Motor neuron (in vitro differentiated cells): ENCODE data around the gene OR8B12. TPM values are rescaled to one million over a fixed set of nuclear protein-coding genes. Genes with fewer than 3 reads are reported as not detected.
A peak's percentile ranks its signal among the peaks of the same experiment; 100 is the strongest.

Source experiments
- ATAC-seq, 8 experiments: fragments of 200-7000 bp; cut with Tn5 transposase; replicated peaks in 6 of 8; 2 replicates each; pipeline ENCODE4 v1.8.0; 2021; ENCODE audit warnings: mild to moderate bottlenecking in 8 of 8, moderate library complexity in 8 of 8
- H3K27ac ChIP-seq, 2 donors: fragments of 250-450 bp; sonication (Bioruptor Pico); 2 replicates each; pipeline ENCODE4 v1.9.0; 2021; ENCODE audit warnings: antibody characterized with exemption in 2 of 2, mild to moderate bottlenecking in 2 of 2, moderate library complexity in 1 of 2
- H3K4me1 ChIP-seq, 2 donors: fragments of 250-450 bp; sonication (Bioruptor Pico); replicated peaks in 1 of 2; 2 replicates each; pipeline ENCODE4 v1.6.1; 2021; ENCODE audit warnings: antibody characterized with exemption in 2 of 2, mild to moderate bottlenecking in 2 of 2, moderate library complexity in 1 of 2
- H3K4me3 ChIP-seq, 5 donors: fragments of 250-450 bp; sonication (Bioruptor Pico); 2 replicates each; pipeline ENCODE4 v1.9.0; 2021; ENCODE audit warnings: antibody characterized with exemption in 5 of 5, mild to moderate bottlenecking in 5 of 5, moderate library complexity in 4 of 5
- WGBS, 10 experiments: fragments of 450-650 bp; shearing (Covaris generic); methylation state at CpG; one replicate each; pipeline ENCODE4 v1.0.0; 2022; 5-methylcytosine and 5-hydroxymethylcytosine counted together
- in situ Hi-C, 9 experiments: fragments of 400-800 bp; cut with MboI; loops; one replicate each; pipeline ENCODE4 v1.15.0; 2021; ENCODE audit warnings: low sequenced_read_pairs in 9 of 9, low pct_unique_long_range_greater_than_20kb in 2 of 9; ENCODE audit not compliant: unreplicated experiment in 9 of 9
- total RNA-seq, 8 experiments: library from RNA; unstranded; fragments of 300-600 nt; gene quantifications; 2 replicates each; pipeline versions ENCODE4 v1.2.3 to v1.2.4, GENCODE V29; 2022

Gene OR8B12
- total RNA-seq, 8 experiments from 2014 or later, result 0.25 to 1.2 (median 0.40) TPM; not detected in 4

DNA sequence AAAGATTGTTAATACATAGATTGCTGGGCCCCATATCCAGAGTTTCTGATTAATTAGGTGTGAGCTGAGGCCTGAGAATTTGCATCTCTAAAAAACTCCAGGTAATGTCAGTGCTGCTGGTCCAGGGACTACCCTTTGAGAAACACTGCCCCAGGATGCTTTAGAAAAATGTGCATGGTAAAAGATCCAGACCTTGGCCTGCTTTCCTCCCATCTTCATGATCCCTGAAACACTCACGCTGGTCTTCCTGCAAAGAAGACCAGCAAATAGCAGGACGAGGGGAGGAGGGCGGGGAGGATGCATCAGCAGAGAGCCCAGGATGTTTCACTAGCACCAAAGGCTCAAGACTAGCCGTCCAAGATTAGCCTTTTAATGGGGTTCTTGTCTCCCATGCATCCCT, 26.2 kb upstream of the OR8B12 start, which contains the start of gene OR8A1:
Gene OR8A1 (plus strand): TSS at position 301 of the 400 bp plus-strand sequence. CDS start 123 bp downstream, outside the sequence.
- in situ Hi-C loops, result loop anchor here in 1 of 9 experiments (10.0 kb wide), 1 partner anchor 155 kb away; no protein-coding TSS in a partner anchor
- ATAC-seq, result no peak
- H3K4me3 ChIP-seq, result no peak within 1 kb of the TSS
- H3K4me1 ChIP-seq, result no peaks in the 10 kb centered on the region
- 30 to 80% (median 50%) methylated on average over 1 to 3 of the region's 4 CpGs; no CpG with 5 or more reads in 6 of the 10 experiments for WGBS, 10 experiments
- no peak within 1 kb of the TSS for H3K27ac ChIP-seq

DNA sequence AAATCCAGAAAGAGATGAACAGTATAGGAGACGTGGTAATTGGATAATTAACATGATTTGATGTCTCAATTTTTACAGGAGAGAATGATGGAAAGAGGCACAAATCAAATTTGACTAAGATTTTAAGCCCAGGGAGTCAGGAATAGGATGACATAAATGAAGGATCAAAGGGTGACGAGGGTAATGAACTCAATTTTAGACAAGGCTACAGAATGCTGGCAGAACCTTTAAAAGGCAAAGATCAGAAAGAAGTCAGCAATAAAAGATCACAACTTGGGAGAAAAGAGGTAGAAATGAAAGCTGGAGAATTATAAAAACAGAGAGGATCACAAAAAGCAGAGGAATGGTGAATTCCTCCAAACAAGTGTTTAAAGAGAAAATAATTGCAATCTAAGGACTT, 13.4 kb upstream of the OR8B12 start:
- in situ Hi-C loops, result no loop called here
- Histone ChIP-seq H3K27ac (no peak overlapping the region), H3K4me3 (no peak overlapping the region), H3K4me1 (no peaks in the 10 kb centered on the region)
- 0 to 66% (median 50%) methylated on average over 2 of the region's 2 CpGs for WGBS, 10 experiments
- no peak for ATAC-seq

DNA sequence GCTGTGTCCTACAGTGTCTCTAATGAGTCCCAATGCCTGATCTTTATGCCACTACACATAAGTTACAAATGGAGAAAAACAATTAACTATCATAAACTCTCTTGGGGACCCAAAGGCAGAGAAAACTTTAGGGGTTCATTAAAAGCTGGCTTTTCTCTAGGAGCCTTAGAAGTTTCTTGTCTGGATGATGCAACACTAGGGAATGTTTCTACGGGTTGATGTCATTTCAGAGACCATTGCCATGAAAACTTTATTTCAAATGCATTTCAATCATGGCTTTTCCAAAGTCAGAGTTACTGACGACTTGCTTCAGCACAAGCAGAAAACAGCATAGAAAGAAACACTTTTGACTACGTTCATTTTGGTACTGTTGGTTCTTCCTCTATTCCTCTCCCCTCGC, 8.5 kb upstream of the OR8B12 start:
- 0 to 100% (median 75%) methylated on average over 1 to 4 of the region's 4 CpGs for WGBS, 10 experiments
- no peak for ATAC-seq
- H3K4me1 ChIP-seq, result no peaks in the 10 kb centered on the region
- H3K27ac ChIP-seq, result no peak overlapping the region
- no peak overlapping the region for H3K4me3 ChIP-seq
- in situ Hi-C loops, result no loop called here

- 38 to 94% (median 90%) methylated on average over 2 to 6 of the region's 6 CpGs; no CpG with 5 or more reads in 1 of the 10 experiments for WGBS, 10 experiments
- Histone ChIP-seq H3K4me1 (no peaks in the 10 kb centered on the region), H3K4me3 (no peak overlapping the region), H3K27ac (no peak overlapping the region)
- no peak for ATAC-seq
- in situ Hi-C loops, result no loop called here
Observed at GRCh38 chr11:124551189-124551588, 7.7 kb upstream of the OR8B12 start.

DNA sequence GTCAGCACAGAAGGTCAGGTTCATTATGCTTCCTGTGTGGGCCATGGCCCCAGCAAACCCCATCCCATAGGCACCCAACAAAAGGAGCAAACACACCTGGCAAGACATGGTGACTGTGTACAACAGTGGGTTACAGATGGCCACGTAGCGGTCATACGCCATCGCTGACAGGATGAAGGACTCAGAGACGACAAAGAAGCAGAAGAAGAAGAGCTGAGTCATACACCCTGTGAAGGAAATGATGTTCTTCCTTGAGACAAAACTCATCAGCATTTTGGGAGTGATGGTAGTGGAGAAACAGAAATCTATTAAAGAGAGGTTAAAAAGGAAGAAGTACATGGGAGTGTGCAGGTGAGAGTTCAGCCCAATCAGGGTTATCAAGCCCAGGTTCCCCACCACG, 309 bp downstream of the OR8B12 start:
- in situ Hi-C loops, result no loop called here
- WGBS, 10 experiments, result 80 to 100% (median 90%) methylated on average over 1 to 6 of the region's 6 CpGs; no CpG with 5 or more reads in 4 of the 10 experiments
- Histone ChIP-seq H3K4me3 (no peak overlapping the region), H3K4me1 (no peaks in the 10 kb centered on the region), H3K27ac (no peak overlapping the region)
- ATAC-seq, result no peak

DNA sequence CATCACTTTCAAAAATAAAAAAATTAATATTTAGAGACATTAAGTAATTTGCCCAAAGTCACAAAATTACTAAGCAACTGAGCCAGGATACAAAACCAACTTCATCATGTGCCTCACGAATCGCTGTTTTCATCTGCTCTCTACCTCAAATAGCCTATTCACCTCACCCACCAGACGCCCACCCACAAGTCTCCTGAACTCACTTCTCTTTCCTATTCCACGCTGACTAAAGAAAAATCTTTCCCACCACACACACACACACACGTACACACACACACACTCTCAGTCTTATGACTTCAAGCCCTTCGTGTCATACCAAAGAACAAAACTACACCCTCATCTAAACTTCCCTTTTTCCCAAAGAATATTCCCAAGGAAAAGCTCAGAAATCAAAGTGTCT, 2.2 kb downstream of the OR8B12 start:
- Histone ChIP-seq H3K4me1 (no peaks in the 10 kb centered on the region), H3K27ac (no peak overlapping the region), H3K4me3 (no peak overlapping the region)
- ATAC-seq, result no peak
- WGBS, 10 experiments, result 9 to 93% (median 60%) methylated on average over 2 to 5 of the region's 6 CpGs; no CpG with 5 or more reads in 1 of the 10 experiments
- in situ Hi-C loops, result no loop called here

DNA sequence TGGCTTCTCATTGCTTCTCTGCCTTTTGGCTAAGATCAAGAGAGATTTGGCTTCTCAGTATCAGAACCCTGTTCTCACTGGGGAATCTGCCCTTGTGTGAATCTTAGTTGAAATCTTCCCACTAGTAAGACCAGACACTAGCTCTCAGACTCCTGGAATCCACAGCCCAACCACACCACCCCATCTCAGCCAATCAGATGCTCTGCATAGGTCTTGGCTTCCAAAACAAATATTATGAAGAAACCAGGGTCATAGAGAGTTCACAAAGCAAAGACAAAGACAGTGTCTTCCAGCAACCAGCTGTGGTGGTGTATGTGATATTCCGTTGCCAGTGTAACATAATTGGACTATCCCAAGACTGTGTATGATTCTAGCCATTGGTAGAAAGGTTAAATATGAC, 5.4 kb downstream of the OR8B12 start:
- H3K4me3 ChIP-seq, result no peak overlapping the region
- no peak overlapping the region for H3K27ac ChIP-seq
- WGBS, 10 experiments, result 0 to 86% (median 50%) methylated on average over 1 of the region's 1 CpG; no CpG with 5 or more reads in 5 of the 10 experiments
- ATAC-seq, result peak in 5 of 8 experiments; percentile 25 to 95 (median 82)
- in situ Hi-C loops, result no loop called here
- H3K4me1 ChIP-seq, result peaks cover 0 to 5% of the 10 kb centered on the region in 2 donors

- Histone ChIP-seq H3K4me3 (no peak overlapping the region), H3K4me1 (peaks cover 0 to 5% of the 10 kb centered on the region in 2 donors), H3K27ac (no peak overlapping the region)
- 0 to 100% (median 58%) methylated on average over 1 to 2 of the region's 6 CpGs; no CpG with 5 or more reads in 2 of the 10 experiments for WGBS, 10 experiments
- in situ Hi-C loops, result no loop called here
- peak in 4 of 8 experiments; percentile 18 to 86 (median 58) for ATAC-seq
Observed at GRCh38 chr11:124536520-124536919, 6.9 kb downstream of the OR8B12 start.

DNA sequence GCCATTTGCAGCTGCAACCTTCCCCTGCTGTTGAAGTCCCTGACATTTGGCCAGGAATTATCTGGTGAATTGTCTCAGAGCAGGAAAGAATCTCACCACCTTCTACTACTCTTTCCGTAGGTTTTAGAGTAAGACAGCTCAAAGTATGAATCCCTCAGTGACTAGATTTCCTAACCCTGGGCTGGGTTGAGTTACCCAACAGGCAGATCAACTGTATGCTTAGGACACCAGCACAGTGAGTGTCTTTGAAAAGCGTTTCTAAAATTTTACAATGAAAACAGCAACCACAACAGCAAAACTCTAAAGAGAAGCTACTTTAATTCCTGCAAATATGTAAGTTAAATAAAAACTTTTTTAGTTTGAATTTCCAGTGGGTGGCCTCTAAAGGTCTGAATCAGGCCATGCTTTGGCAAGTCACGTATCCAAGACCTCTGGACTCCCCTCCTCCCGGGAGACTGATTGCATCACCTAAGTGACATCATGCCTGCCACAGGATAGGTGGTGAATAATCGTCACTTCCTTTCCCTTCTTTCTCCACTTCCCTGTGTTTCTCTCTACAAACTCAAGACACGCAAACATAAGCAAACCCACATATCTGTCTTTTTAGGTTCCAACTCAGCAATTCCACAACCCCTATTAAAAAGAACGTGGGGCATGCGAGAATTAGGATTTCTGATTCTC, 7.8 kb downstream of the OR8B12 start:
- no peak overlapping the region for H3K4me3 ChIP-seq
- peaks cover 0 to 5% of the 10 kb centered on the region in 2 donors for H3K4me1 ChIP-seq
- in situ Hi-C loops, result no loop called here
- no peak overlapping the region for H3K27ac ChIP-seq
- WGBS, 10 experiments, result 0 to 100% (median 88%) methylated on average over 1 to 5 of the region's 8 CpGs
- peak in 4 of 8 experiments; percentile 52 to 96 (median 80) for ATAC-seq

- no peak for ATAC-seq
- Histone ChIP-seq H3K27ac (no peak overlapping the region), H3K4me3 (no peak overlapping the region), H3K4me1 (peaks cover 0 to 5% of the 10 kb centered on the region in 2 donors)
- in situ Hi-C loops, result no loop called here
- WGBS, 10 experiments, result 20 to 100% (median 71%) methylated on average over 1 to 2 of the region's 2 CpGs; no CpG with 5 or more reads in 3 of the 10 experiments
Observed at GRCh38 chr11:124534051-124534450, 9.4 kb downstream of the OR8B12 start.

DNA sequence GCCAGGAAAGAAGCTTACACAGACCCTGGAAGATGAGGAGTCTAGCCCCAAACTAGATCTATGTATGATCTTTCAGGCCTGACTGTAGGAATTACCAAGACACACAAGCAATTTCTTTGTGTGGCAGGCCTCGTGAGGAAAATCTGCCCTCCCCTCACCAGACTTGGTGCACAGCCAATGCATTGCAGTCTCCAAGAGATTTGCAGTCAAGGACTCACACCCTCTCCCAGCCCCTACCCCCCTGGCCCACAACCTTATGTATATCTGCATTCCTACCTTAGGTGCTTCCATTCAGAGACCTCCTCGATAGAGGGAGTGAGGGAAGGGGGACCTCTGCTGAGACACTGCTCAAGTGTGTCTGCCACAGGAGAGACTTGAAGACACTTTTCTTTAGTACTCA, 9.8 kb downstream of the OR8B12 start:
- WGBS, 10 experiments, result 60 to 90% (median 70%) methylated on average over 1 to 2 of the region's 2 CpGs; no CpG with 5 or more reads in 6 of the 10 experiments
- in situ Hi-C loops, result no loop called here

GRCh38 chr11:124520550-124520854, 23.0 kb downstream of the OR8B12 start:
- 0 to 80% (median 44%) methylated on average over 1 of the region's 1 CpG for whole genome bisulfite sequencing, 10 experiments
- in situ Hi-C loops, result no loop called here
- peaks cover 0 to 4% of the 10 kb centered on the region in 2 donors for H3K4me1 ChIP-seq
- H3K4me3 ChIP-seq, result no peak overlapping the region
- no peak for ATAC-seq
- H3K27ac ChIP-seq, result no peak overlapping the region

More for the DNA sequence above, 9.8 kb downstream of the OR8B12 start:
- Histone ChIP-seq H3K4me3 (no peak overlapping the region), H3K27ac (no peak overlapping the region), H3K4me1 (peaks cover 0 to 5% of the 10 kb centered on the region in 2 donors)
- ATAC-seq, result peak in 1 of 8 experiments; percentile 41

- no peak for ATAC-seq
- WGBS, 10 experiments, result 0 to 90% (median 63%) methylated on average over 1 to 2 of the region's 2 CpGs; no CpG with 5 or more reads in 1 of the 10 experiments
- peaks cover 0 to 4% of the 10 kb centered on the region in 2 donors for H3K4me1 ChIP-seq
- no peak overlapping the region for H3K27ac ChIP-seq
- in situ Hi-C loops, result no loop called here
- no peak overlapping the region for H3K4me3 ChIP-seq
Observed at GRCh38 chr11:124519850-124520549, 23.5 kb downstream of the OR8B12 start.
